ENCODE results near the gene FOXK2.

Gene FOXK2

GRCh38 chr17:82645516-82645915 is 126.0 kb downstream of the FOXK2 start:
- DNase-seq (ENCODE audit: extremely low read depth, low read depth), result no peak
- TF ChIP-seq, protein P1, sequence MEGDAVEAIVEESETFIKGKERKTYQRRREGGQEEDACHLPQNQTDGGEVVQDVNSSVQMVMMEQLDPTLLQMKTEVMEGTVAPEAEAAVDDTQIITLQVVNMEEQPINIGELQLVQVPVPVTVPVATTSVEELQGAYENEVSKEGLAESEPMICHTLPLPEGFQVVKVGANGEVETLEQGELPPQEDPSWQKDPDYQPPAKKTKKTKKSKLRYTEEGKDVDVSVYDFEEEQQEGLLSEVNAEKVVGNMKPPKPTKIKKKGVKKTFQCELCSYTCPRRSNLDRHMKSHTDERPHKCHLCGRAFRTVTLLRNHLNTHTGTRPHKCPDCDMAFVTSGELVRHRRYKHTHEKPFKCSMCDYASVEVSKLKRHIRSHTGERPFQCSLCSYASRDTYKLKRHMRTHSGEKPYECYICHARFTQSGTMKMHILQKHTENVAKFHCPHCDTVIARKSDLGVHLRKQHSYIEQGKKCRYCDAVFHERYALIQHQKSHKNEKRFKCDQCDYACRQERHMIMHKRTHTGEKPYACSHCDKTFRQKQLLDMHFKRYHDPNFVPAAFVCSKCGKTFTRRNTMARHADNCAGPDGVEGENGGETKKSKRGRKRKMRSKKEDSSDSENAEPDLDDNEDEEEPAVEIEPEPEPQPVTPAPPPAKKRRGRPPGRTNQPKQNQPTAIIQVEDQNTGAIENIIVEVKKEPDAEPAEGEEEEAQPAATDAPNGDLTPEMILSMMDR (IDR thresholded peaks at IDR 0.05; ENCODE audit: low read depth, low read length), result no peak

DNA sequence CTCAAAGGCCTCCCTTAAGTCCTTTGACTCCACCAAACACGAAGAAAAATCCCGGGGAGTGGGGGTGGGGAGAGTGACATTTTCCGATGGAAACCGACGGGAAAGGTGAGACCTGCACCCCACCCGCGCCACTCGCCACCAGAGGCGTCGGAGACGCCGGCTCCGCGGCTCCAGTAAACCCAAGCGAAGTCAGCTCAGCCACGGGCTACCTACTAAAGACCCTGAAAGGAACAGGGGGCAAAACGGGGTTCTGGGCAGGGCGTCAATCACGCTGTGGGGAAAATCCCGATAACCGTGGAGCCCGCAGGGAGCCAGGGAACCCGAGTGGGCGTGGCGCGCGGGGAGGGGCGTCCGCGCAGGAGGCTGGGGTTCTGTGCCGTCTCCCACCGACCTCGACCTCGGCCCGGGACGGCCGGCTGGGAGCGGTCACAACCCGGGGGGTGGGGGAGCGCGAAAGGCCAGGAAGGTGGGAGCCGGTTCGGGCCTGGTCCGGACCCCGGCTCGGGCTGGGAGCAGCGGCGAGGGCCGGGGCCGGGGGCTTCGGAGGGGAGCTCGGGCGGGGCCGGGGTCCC is 128.1 kb downstream of the FOXK2 start:
- TF ChIP-seq, protein P1 (IDR thresholded peaks at IDR 0.05; ENCODE audit: low read depth, low read length), result peak; percentile 4
- no peak for DNase-seq (ENCODE audit: extremely low read depth, low read depth)

DNA sequence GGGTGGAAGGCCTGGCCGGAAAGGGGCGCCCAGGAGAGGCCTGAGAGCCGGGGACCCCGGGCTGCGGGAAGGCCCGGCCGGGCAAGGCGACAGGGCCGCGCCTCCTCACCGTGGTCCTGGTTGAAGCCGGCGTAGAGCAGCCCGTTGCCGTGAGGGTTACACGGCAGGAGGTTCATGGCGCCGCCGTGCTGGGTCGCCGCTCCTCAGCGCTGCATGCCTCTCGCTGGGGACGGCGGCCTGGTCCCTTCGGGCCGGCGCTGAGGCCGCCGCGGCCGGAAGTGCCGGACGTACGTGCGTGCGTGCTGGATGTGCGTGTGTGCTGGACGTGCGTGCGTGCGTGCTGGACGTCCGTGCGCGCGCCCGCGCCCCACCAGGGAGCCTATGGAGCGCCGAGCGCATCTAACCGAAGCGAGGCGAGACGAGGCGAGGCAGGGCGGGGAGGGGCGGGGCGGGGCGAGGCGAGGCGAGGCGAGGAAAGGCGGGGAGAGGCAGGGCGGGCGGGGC is 128.7 kb downstream of the FOXK2 start, which contains the start of gene WDR45B:
Gene WDR45B, minus strand, starts transcription at position 280 of the 504 bp plus-strand sequence. Its CDS starts 104 bp downstream, at position 176.
- TF ChIP-seq, protein P1 (IDR thresholded peaks at IDR 0.05; ENCODE audit: low read depth, low read length), result no peak
- DNase-seq (ENCODE audit: extremely low read depth, low read depth), result peak; percentile 99

GRCh38 chr17:82648742-82649331 is 129.3 kb downstream of the FOXK2 start:
- TF ChIP-seq, protein P1 (IDR thresholded peaks at IDR 0.05; ENCODE audit: low read depth, low read length), result no peak
- DNase-seq (ENCODE audit: extremely low read depth, low read depth), result no peak

DNA sequence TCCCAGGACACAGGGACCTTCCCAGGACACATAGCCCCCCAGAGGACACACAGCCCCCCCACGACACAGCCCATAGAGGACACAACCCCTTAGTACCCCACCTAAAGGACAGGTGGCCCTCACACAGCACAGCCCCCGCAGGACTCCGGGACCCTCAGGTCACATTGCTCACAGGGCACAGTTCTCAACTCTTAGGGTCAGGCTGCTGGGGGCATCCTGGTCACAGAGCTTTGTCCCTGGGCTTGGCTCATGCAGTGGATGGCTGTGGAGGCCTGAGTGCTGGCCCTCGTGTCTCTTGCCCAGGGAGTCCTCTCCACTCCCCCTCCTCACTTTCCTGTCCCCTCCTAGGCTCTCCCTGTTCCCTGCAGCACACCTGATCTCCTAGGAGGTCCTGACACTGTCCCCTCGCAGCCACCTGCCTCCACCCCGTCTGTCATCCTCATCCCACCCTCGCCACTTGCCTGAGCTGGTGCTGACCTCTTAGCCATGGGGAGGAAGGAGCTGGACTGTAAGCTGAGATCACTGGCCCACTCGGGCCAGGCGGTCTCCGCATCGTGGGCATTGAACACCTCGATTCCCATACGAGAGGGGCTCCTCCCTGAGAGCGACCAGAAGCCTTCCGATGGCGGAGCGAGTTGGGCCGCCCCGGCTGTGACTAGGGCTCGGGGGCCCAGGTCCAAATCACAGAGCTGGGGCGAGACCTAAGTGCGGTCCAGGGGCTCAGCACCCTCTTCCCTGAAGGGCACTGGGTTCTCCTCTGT is 130.1 kb downstream of the FOXK2 start:
- DNase-seq (ENCODE audit: extremely low read depth, low read depth), result no peak
- TF ChIP-seq, protein P1 (IDR thresholded peaks at IDR 0.05; ENCODE audit: low read depth, low read length), result no peak

DNA sequence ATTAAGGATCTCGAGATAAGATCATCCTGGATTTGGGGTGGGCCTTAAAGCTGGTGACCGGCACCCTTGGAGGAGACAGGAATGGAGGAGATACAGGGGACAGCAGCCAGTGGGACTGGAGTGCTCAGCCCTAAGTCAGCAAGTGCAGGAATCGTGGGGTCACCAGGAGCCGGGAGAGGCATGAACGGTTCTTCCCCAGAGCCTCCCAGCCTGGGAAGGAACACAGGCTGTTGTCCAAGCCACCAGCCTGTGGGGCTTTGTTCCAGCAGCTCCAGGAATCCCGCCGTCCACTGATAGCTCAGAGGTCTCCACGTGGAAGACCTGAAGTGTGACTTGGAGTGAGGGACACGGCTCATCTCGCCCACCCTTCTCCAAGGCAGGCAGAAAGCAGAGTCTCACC is 131.2 kb downstream of the FOXK2 start:
- TF ChIP-seq, protein P1 (IDR thresholded peaks at IDR 0.05; ENCODE audit: low read depth, low read length), result no peak
- no peak for DNase-seq (ENCODE audit: extremely low read depth, low read depth)
